K562 (cell line): Measurements from ENCODE around the gene TAF1D. TPM values are rescaled to one million over a fixed set of nuclear protein-coding genes. Genes with fewer than 3 reads are reported as not detected.

ENCODE experiments used
- ATF1 ChIP-seq, 2 experiments: fragments of 450-650 bp in 1 of 2; IDR thresholded peaks; 2 replicates each; pipeline ENCODE4 v1.6.1; 2016; ENCODE audit warnings: missing compliant biosample characterization in 1 of 2, missing genetic modification characterization in 1 of 2
- BCOR ChIP-seq: fragments of 450-650 bp; IDR thresholded peaks from 2 replicates; pipeline ENCODE4 v1.6.1; 2016
- BRCA1 ChIP-seq, 2 experiments: fragments of 450-650 bp in 1 of 2; sonication (generic) in 1 of 2; formaldehyde crosslinking in 1 of 2; IDR thresholded peaks; 2 replicates each; pipeline versions ENCODE4 v1.5.0 to v1.6.1; 2017 to 2020; ENCODE audit warnings: mild to moderate bottlenecking in 1 of 2, missing genetic modification reagents in 1 of 2
- CREB1 ChIP-seq, 2 experiments: sonication (generic) in 1 of 2; formaldehyde crosslinking in 1 of 2; IDR thresholded peaks; 2 replicates each; pipeline versions ENCODE4 v1.6.1 to v1.8.0; 2012 to 2022; ENCODE audit warnings: inconsistent platforms in 1 of 2, mild to moderate bottlenecking in 1 of 2, missing genetic modification reagents in 1 of 2, moderate library complexity in 1 of 2
- E4F1 ChIP-seq: fragments of 250-450 bp; sonication (Bioruptor Pico); IDR thresholded peaks from 2 replicates; pipeline ENCODE4 v1.5.0; 2021; ENCODE audit warnings: mild to moderate bottlenecking, borderline replicate concordance
- MAZ ChIP-seq, 2 experiments: fragments of 450-650 bp in 1 of 2; sonication (generic) in 1 of 2; formaldehyde crosslinking; IDR thresholded peaks in 1 of 2; conservative IDR thresholded peaks in 1 of 2; 2 replicates each; pipeline versions ENCODE4 v1.4.0 to v1.5.0; 2020; ENCODE audit warnings: mild to moderate bottlenecking in 1 of 2, missing genetic modification reagents in 1 of 2
- MCM5 ChIP-seq: fragments of 450-650 bp; IDR thresholded peaks from 2 replicates; pipeline ENCODE4 v1.6.1; 2016; ENCODE audit warnings: low read depth
- NCOA4 ChIP-seq: fragments of 450-650 bp; IDR thresholded peaks from 2 replicates; pipeline ENCODE4 v1.6.1; 2018; ENCODE audit warnings: mild to moderate bottlenecking; ENCODE audit not compliant: partially characterized antibody
- NFE2L1 ChIP-seq: fragments of 450-650 bp; IDR thresholded peaks from 2 replicates; pipeline ENCODE4 v1.6.1; 2016; ENCODE audit warnings: missing genetic modification characterization, low read depth, mild to moderate bottlenecking, missing compliant biosample characterization, moderate library complexity, borderline replicate concordance
- NR2C1 ChIP-seq, 2 experiments: fragments of 450-650 bp; IDR thresholded peaks; 2 replicates each; pipeline ENCODE4 v1.6.1; 2017; ENCODE audit warnings: mild to moderate bottlenecking in 2 of 2, antibody characterized with exemption in 1 of 2, inconsistent platforms in 1 of 2, missing compliant biosample characterization in 1 of 2, missing genetic modification characterization in 1 of 2
- SAP30 ChIP-seq: fragments of 200-600 bp; sonication (generic); IDR thresholded peaks from 2 replicates; pipeline ENCODE4 v1.6.1; 2012; ENCODE audit warnings: borderline replicate concordance, low read depth, mild to moderate bottlenecking, moderate library complexity, low read length, control low read depth, inconsistent platforms; ENCODE audit not compliant: insufficient read depth, poor library complexity, severe bottlenecking
- SMAD1 ChIP-seq: fragments of 150-350 bp; IDR thresholded peaks from 2 replicates; pipeline ENCODE4 v1.6.1; 2014; ENCODE audit warnings: low read length, low read depth; ENCODE audit not compliant: partially characterized antibody
- ZBTB17 ChIP-seq: fragments of 450-650 bp; formaldehyde crosslinking; IDR thresholded peaks from 2 replicates; pipeline ENCODE4 v1.4.0; 2020; ENCODE audit warnings: mild to moderate bottlenecking
- ZBTB8A ChIP-seq: fragments of 450-650 bp; IDR thresholded peaks from 2 replicates; pipeline ENCODE4 v1.6.1; 2018; ENCODE audit warnings: mild to moderate bottlenecking, moderate library complexity; ENCODE audit not compliant: partially characterized antibody
- ZFPM2 ChIP-seq: fragments of 250-450 bp; sonication (Bioruptor Pico); IDR thresholded peaks from 2 replicates; pipeline ENCODE4 v1.5.1; 2022; ENCODE audit warnings: mild to moderate bottlenecking
- ZNF134 ChIP-seq: fragments of 250-450 bp; sonication (Bioruptor Pico); conservative IDR thresholded peaks from 2 replicates; pipeline ENCODE4 v1.4.0; 2020
- polyA plus RNA-seq, 8 experiments: library from polyadenylated mRNA; depleted of rRNA in 4 of 8; stranded (reverse) in 5 of 8; unstranded in 3 of 8; fragments of >200 nt; fragmentation: Nextera tagmentation in 2 of 8; fragmentation: Illumina TruSeq in 1 of 8; extraction: Ambion mirVana in 2 of 8; extraction: Trizol in 1 of 8; gene quantifications; 2 replicates each; pipeline versions ENCODE4 v1.2.1 to v1.2.3, GENCODE V29; 2011 to 2014; ENCODE audit warnings: inconsistent platforms in 1 of 8, missing spikeins in 1 of 8
- total RNA-seq, 7 experiments: library from RNA; depleted of rRNA in 6 of 7; stranded (reverse); fragments of >200 nt in 6 of 7; fragmentation: Illumina TruSeq in 2 of 7; extraction: Trizol in 2 of 7; gene quantifications; 2 replicates each; pipeline versions ENCODE4 v1.2.1 to v1.2.3, GENCODE V29; 2011 to 2021; ENCODE audit warnings: low replicate concordance in 1 of 7
- TF ChIP-seq, protein P1 (sequence below): sonication (generic); formaldehyde crosslinking; IDR thresholded peaks from 2 replicates; pipeline ENCODE4 v1.8.0; 2022; ENCODE audit warnings: mild to moderate bottlenecking, missing genetic modification reagents
- TF ChIP-seq, protein P2 (sequence below): fragments of 450-650 bp; IDR thresholded peaks from 2 replicates; pipeline ENCODE4 v1.6.1; 2016; ENCODE audit warnings: mild to moderate bottlenecking

Gene TAF1D
- total and polyA plus RNA-seq, 9 of the 15 experiments (the other 6 are each of a cell fraction or from before 2014, with no cell fraction given) = 122 to 347 (median 250) TPM

- TF ChIP-seq, protein P1, sequence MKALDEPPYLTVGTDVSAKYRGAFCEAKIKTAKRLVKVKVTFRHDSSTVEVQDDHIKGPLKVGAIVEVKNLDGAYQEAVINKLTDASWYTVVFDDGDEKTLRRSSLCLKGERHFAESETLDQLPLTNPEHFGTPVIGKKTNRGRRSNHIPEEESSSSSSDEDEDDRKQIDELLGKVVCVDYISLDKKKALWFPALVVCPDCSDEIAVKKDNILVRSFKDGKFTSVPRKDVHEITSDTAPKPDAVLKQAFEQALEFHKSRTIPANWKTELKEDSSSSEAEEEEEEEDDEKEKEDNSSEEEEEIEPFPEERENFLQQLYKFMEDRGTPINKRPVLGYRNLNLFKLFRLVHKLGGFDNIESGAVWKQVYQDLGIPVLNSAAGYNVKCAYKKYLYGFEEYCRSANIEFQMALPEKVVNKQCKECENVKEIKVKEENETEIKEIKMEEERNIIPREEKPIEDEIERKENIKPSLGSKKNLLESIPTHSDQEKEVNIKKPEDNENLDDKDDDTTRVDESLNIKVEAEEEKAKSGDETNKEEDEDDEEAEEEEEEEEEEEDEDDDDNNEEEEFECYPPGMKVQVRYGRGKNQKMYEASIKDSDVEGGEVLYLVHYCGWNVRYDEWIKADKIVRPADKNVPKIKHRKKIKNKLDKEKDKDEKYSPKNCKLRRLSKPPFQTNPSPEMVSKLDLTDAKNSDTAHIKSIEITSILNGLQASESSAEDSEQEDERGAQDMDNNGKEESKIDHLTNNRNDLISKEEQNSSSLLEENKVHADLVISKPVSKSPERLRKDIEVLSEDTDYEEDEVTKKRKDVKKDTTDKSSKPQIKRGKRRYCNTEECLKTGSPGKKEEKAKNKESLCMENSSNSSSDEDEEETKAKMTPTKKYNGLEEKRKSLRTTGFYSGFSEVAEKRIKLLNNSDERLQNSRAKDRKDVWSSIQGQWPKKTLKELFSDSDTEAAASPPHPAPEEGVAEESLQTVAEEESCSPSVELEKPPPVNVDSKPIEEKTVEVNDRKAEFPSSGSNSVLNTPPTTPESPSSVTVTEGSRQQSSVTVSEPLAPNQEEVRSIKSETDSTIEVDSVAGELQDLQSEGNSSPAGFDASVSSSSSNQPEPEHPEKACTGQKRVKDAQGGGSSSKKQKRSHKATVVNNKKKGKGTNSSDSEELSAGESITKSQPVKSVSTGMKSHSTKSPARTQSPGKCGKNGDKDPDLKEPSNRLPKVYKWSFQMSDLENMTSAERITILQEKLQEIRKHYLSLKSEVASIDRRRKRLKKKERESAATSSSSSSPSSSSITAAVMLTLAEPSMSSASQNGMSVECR (CRISPR knock-in tag) = no peak
- no peak for TF ChIP-seq BRCA1 (IDR thresholded peaks at IDR 0.05)
- TF ChIP-seq BRCA1 (CRISPR knock-in tag; IDR thresholded peaks at IDR 0.05) = no peak
- TF ChIP-seq NCOA4 = no peak
- TF ChIP-seq BCOR = peak; percentile 81
- TF ChIP-seq NFE2L1 (tag) = peak; percentile 32; the same call in 1 of the 2 replicates
- peak in 1 of 2 experiments; percentile 44; a peak in 3 of 4 replicates for TF ChIP-seq MAZ (CRISPR knock-in tag; conservative IDR thresholded peaks at IDR 0.05 in 1 of 2, IDR thresholded peaks at IDR 0.05 in 1 of 2)
- TF ChIP-seq NR2C1 (IDR thresholded peaks at IDR 0.05) = no peak
- TF ChIP-seq NR2C1 (tag; IDR thresholded peaks at IDR 0.05) = peak; percentile 60
- TF ChIP-seq MCM5 = no peak
- TF ChIP-seq ZNF134 = peak; percentile 48
- TF ChIP-seq, protein P2, sequence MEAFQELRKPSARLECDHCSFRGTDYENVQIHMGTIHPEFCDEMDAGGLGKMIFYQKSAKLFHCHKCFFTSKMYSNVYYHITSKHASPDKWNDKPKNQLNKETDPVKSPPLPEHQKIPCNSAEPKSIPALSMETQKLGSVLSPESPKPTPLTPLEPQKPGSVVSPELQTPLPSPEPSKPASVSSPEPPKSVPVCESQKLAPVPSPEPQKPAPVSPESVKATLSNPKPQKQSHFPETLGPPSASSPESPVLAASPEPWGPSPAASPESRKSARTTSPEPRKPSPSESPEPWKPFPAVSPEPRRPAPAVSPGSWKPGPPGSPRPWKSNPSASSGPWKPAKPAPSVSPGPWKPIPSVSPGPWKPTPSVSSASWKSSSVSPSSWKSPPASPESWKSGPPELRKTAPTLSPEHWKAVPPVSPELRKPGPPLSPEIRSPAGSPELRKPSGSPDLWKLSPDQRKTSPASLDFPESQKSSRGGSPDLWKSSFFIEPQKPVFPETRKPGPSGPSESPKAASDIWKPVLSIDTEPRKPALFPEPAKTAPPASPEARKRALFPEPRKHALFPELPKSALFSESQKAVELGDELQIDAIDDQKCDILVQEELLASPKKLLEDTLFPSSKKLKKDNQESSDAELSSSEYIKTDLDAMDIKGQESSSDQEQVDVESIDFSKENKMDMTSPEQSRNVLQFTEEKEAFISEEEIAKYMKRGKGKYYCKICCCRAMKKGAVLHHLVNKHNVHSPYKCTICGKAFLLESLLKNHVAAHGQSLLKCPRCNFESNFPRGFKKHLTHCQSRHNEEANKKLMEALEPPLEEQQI = peak; percentile 71; the same call in 1 of the 2 replicates
- no peak for TF ChIP-seq ATF1 (CRISPR knock-in tag; IDR thresholded peaks at IDR 0.05)
- TF ChIP-seq ATF1 (tag; IDR thresholded peaks at IDR 0.05) = peak; percentile 91
- peak; percentile 81 for TF ChIP-seq CREB1 (IDR thresholded peaks at IDR 0.05)
- 0 out of 2 replicates have a peak, but pooled peaks have one; percentile 43 for TF ChIP-seq CREB1 (CRISPR knock-in tag; IDR thresholded peaks at IDR 0.05)
- no peak for TF ChIP-seq ZFPM2 (CRISPR knock-in tag)
- no peak for TF ChIP-seq SAP30
- TF ChIP-seq ZBTB8A = no peak
- peak; percentile 91 for TF ChIP-seq SMAD1
- no peak for TF ChIP-seq E4F1 (CRISPR knock-in tag)
- TF ChIP-seq ZBTB17 = peak; percentile 82
These were observed 23.2 kb downstream of the TAF1D start (continued) for GRCh38 chr11:93718057-93718563.
